ENCODE measurements around the gene ENTPD5. TPM values are rescaled to one million over a fixed set of nuclear protein-coding genes. Genes with fewer than 3 reads are reported as not detected.

Gene ENTPD5
- total RNA-seq, 6 experiments from 2014 or later = 9.0 to 11.7 (median 9.7) TPM

DNA sequence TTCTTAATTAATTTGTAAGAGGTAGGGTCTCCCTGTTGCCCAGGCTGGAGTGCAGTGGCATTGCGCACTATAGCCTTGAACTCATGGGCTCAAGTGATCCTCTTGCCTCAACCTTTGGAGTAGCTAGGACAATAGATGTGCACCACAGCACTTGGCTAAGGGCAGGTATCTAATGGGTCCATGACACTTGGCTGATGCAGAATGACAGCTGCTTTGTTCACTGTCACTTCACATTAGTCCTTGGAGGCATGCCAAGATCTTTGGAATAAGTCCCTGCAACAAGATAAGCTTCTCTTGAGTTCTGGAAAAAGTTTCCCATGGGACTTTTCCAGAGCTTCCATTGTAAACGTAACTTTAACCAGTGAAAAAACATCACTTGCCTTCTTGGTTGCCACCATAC, 45.6 kb downstream of the ENTPD5 start:
- H3K27ac Mint-ChIP-seq = no peak overlapping the region
- no peaks in the 10 kb centered on the region; the same call in 1 of the 2 replicates for H3K27me3 Mint-ChIP-seq (ENCODE audit: insufficient read depth)
- H3K4me3 Mint-ChIP-seq = no peak overlapping the region
- DNase-seq = no peak
- TF ChIP-seq, protein P1, sequence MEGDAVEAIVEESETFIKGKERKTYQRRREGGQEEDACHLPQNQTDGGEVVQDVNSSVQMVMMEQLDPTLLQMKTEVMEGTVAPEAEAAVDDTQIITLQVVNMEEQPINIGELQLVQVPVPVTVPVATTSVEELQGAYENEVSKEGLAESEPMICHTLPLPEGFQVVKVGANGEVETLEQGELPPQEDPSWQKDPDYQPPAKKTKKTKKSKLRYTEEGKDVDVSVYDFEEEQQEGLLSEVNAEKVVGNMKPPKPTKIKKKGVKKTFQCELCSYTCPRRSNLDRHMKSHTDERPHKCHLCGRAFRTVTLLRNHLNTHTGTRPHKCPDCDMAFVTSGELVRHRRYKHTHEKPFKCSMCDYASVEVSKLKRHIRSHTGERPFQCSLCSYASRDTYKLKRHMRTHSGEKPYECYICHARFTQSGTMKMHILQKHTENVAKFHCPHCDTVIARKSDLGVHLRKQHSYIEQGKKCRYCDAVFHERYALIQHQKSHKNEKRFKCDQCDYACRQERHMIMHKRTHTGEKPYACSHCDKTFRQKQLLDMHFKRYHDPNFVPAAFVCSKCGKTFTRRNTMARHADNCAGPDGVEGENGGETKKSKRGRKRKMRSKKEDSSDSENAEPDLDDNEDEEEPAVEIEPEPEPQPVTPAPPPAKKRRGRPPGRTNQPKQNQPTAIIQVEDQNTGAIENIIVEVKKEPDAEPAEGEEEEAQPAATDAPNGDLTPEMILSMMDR (IDR thresholded peaks at IDR 0.05) = no peak
- H3K4me1 Mint-ChIP-seq (ENCODE audit: low read depth) = peaks cover 12% of the 10 kb centered on the region
- H3K9me3 Mint-ChIP-seq = no peaks in the 10 kb centered on the region
- H3K36me3 Mint-ChIP-seq (ENCODE audit: low read depth) = peaks cover 9% of the 10 kb centered on the region; the same call in 1 of the 2 replicates

DNA sequence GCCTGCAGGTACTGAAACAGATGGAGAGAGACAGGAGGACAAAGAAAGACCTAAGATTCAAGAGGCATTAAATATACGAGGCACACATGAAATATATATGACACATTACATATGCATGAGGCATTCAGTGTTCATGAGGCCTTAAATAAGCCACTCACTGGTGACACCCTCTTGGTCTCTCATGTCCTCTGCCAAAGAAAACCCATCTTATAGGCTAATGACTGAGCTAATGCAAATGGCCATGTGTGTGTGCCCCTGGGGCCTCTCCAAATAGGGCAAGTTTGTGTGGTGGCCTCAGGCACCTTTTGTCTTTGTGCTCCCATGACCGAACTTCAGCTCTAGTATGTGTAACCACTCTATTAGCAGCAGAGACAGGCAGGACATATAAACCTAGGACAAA, 50.2 kb downstream of the ENTPD5 start:
- H3K36me3 Mint-ChIP-seq (ENCODE audit: low read depth) = peaks cover 10% of the 10 kb centered on the region
- H3K4me1 Mint-ChIP-seq (ENCODE audit: low read depth) = no peaks in the 10 kb centered on the region
- H3K27me3 Mint-ChIP-seq (ENCODE audit: insufficient read depth) = no peaks in the 10 kb centered on the region
- H3K27ac Mint-ChIP-seq = no peak overlapping the region
- no peaks in the 10 kb centered on the region for H3K9me3 Mint-ChIP-seq
- no peak for DNase-seq
- TF ChIP-seq, protein P1 (IDR thresholded peaks at IDR 0.05) = no peak
- H3K4me3 Mint-ChIP-seq = no peak overlapping the region

DNA sequence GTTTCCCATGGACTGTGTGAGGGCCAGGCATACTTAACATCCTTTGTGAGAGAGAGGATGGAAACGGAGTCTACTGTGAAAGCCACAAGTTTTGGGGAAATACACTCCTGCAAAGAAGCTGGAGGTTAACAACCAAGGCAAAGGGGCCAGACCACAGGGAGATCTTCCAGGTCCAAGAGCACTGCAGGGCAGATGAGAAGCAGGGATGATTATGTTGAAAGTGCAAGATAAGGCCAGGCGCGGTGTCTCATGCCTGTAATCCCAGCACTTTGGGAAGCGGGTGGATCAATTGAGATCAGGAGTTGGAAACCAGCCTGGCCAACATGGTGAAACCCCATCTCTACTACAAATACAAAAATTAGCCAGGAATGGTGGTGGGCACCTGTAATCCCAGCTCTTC, 53.9 kb downstream of the ENTPD5 start:
- Mint-ChIP-seq H3K27me3 (ENCODE audit: insufficient read depth) (no peaks in the 10 kb centered on the region), H3K27ac (no peak overlapping the region), H3K36me3 (ENCODE audit: low read depth) (peaks cover 20% of the 10 kb centered on the region), H3K4me3 (no peak overlapping the region), H3K9me3 (no peaks in the 10 kb centered on the region), H3K4me1 (ENCODE audit: low read depth) (no peaks in the 10 kb centered on the region)
- no peak for DNase-seq
- TF ChIP-seq, protein P1 (IDR thresholded peaks at IDR 0.05) = no peak

DNA sequence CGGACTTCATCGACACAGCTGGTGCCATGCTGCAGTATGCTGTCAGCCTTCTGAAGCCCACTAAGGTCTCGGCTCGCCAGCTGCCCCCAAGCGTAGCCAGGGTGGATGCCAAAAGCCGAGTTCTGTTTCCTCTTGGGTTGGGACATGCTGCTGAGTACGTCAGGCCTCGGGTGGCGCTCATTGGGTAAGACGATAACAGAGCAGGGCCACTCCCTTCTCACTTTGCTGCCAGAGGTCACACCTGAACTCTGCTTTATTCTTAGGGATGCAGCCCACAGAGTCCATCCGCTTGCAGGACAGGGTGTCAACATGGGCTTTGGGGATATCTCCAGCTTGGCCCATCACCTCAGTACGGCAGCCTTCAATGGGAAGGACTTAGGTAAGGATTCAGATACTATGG, 57.9 kb downstream of the ENTPD5 start:
- Mint-ChIP-seq H3K4me1 (ENCODE audit: low read depth) (no peaks in the 10 kb centered on the region), H3K36me3 (ENCODE audit: low read depth) (peaks cover 19% of the 10 kb centered on the region), H3K9me3 (no peaks in the 10 kb centered on the region), H3K27me3 (ENCODE audit: insufficient read depth) (no peaks in the 10 kb centered on the region), H3K4me3 (no peak overlapping the region), H3K27ac (no peak overlapping the region)
- no peak for DNase-seq
- TF ChIP-seq, protein P1 (IDR thresholded peaks at IDR 0.05) = no peak

DNA sequence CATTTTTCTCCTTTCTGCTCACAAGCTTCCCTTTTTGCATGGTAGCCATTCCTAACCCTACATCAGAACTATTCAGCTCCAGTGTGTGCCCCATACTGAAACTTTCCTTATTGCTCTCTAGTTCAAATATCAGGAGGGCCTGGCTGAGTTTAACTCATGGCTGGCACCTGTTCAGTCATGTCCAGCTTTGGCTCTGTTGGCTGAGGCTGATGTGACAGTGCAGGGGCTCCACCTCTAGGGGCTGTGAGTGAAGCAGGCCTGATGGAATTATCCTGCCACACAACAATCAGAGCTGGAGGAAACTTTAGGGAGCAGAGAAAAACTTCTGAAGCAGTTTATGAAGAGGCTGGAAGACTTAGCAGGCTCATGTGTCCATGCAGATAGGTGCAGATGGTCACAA, 60.5 kb downstream of the ENTPD5 start:
- H3K36me3 Mint-ChIP-seq (ENCODE audit: low read depth) = peaks cover 22% of the 10 kb centered on the region
- TF ChIP-seq, protein P1 (IDR thresholded peaks at IDR 0.05) = no peak
- DNase-seq = no peak
- H3K4me1 Mint-ChIP-seq (ENCODE audit: low read depth) = no peaks in the 10 kb centered on the region
- H3K9me3 Mint-ChIP-seq = no peaks in the 10 kb centered on the region
- H3K27ac Mint-ChIP-seq = no peak overlapping the region
- H3K27me3 Mint-ChIP-seq (ENCODE audit: insufficient read depth) = no peaks in the 10 kb centered on the region
- H3K4me3 Mint-ChIP-seq = no peak overlapping the region

DNA sequence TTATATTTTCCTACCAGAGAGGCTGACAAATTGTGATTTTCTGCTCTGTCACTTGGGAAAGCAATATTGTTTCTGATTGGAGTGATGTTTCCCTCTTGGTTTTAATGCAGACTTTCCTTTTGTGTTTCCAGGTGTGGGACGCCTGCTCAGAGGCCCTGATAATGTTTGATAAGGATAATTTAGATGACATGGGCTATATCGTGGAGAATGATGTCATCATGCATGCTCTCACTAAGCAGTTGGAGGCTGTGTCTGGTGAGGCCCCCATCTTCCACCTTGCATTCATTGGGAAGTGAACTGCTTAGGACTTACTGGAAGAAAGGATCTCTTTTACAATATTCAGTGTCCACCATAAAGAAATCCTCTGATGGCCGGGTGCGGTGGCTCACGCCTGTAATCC, 63.4 kb downstream of the ENTPD5 start:
- TF ChIP-seq, protein P1 (IDR thresholded peaks at IDR 0.05) = no peak
- H3K36me3 Mint-ChIP-seq (ENCODE audit: low read depth) = peaks cover 14% of the 10 kb centered on the region; the same call in 1 of the 2 replicates
- no peaks in the 10 kb centered on the region for H3K27me3 Mint-ChIP-seq (ENCODE audit: insufficient read depth)
- H3K9me3 Mint-ChIP-seq = no peaks in the 10 kb centered on the region
- no peak overlapping the region for H3K4me3 Mint-ChIP-seq
- DNase-seq = no peak
- H3K27ac Mint-ChIP-seq = no peak overlapping the region
- peaks cover 11% of the 10 kb centered on the region for H3K4me1 Mint-ChIP-seq (ENCODE audit: low read depth)
